Activated CD8-positive, alpha-beta memory T cell treated with anti-CD3 and anti-CD28 coated beads for 1 hour (primary cell): ENCODE data around the gene NFATC3.
"Not testable (repeated sequence)": the region's sequence is repeated elsewhere in the genome, so short reads cannot be mapped to it uniquely, and the experiment has no call there.

Experiments used
- DNase-seq, 2 donors: peaks; one replicate each; pipeline ENCODE4 v3.0.0-alpha.2; 2020; ENCODE audit warnings: low read depth in 1 of 2; ENCODE audit errors: extremely low read depth in 1 of 2

The NFATC3 gene

DNA sequence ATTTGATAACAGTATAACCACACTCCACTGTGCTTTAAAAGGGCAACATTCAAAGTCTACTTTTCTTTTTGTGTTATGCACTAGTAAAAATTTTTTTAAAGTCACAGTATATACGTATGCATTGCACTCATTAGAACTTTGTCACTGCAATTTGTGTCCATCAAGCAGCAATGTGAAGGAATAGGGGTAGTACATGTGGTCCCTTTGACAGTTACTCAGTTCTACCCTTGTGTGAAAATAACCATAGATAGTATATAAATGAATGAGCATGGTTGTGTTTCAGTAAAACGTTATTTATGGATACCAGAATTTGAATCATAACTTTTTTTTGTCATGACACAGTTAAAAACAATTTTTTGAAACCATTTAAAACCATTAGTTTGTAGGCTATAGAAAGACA is 30.7 kb downstream of the NFATC3 start:
- no peak for DNase-seq

DNA sequence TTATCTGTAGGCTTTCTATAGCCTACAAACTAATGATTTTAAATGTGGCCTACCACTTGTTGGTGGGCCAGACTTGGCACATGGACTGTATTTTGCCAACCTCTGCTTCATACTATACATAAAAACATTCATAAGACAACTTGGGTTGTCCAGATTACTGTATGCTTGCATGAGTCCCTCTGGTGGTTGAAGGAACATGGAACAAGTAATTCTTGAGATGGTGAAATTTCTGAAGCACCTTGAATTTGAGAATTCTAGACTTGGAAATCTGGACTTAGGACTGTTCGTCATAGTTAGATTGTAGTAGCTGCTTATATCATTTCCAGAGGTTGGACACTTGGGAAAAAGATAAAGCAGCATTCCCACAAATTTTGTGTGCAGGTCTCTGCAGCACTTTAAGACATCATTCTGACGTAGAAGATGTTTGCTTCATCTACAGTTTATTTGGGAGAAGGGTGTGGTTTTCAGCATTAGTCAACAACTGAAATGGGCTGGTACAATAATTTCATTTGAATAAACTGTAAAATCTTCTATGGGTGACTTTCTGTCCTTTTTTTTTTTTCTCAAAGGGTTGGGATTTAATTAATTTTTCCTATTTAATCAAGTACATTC is 31.2 kb downstream of the NFATC3 start:
- DNase-seq = no peak

- DNase-seq = no peak
These were observed 32.7 kb downstream of the NFATC3 start for GRCh38 chr16:68117884-68118283.

- DNase-seq = not testable (repeated sequence)
These were observed 33.8 kb downstream of the NFATC3 start for GRCh38 chr16:68118954-68119353.

DNA sequence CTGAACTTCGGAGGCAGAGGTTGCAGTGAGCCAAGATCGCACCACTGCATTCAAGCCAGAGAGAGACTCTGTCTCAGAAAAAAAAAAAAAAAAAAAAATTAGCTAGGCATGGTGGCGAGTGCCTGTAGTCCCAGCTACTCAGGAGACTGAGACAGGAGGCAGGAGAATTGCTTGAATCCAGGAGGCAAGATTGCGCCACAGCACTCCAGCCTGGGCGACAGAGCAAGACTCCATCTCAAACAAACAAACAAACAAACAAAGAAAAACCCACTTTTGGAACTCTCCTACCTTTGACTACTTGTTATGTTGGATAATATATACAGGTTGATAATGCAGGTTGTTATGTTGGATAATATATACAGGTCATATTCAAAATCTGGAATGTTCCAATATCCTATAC is 35.3 kb downstream of the NFATC3 start:
- DNase-seq = not testable (repeated sequence)

- DNase-seq = no peak
These were observed 41.2 kb downstream of the NFATC3 start for GRCh38 chr16:68126395-68126794.

DNA sequence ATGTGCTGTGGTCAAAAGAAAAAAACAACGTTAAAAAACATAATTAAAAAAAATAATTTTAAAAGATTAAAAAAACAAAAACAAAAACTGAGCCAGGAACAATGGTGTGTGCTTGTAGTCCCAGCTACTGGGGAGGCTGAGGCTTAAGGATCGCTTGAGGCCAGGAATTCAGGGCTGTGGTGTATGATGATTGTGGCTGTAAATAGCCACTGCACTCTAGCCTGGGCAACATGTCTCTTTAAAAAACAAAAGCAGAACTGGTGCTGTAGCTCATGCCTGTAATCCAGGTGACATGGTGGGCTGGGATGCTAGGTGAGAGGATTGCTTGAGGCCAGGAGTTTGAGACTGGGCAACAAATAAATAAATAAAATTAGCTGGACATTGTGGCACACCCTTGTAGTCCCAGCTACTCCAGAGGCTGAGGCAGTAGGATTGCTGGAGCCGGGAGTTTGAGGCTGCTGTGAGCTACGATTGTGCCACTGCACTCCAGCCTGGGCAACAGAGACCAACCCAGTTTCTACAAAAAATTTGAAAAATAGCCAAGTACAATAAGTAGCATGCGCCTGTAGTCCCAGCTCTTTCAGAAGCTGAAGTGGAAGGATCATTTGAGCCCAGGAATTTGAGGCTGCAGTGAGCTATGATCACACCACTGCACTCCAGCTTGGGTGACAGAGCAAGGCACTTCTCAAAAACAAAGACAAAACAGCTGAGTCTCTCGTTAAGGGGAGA is 43.6 kb downstream of the NFATC3 start:
- DNase-seq = no peak

DNA sequence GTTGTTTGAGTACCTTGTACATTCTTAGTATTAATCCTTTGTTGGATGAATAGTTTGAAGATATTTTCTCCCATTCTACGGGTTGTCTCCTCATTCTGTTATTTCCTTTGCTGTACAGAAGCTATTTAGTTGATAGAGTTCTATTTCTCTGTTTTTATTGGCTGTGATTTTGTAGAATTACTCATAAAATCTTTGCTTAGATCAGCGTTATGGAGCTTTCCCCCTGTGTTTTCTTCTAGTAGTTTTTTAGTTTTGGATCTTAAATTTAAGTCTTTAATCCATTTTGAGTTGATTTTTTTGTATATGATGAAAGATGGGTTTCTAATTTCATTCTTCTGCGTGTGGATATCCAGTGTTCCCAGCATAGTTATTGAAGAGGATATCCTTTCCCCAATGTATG is 45.4 kb downstream of the NFATC3 start:
- DNase-seq = no peak

DNA sequence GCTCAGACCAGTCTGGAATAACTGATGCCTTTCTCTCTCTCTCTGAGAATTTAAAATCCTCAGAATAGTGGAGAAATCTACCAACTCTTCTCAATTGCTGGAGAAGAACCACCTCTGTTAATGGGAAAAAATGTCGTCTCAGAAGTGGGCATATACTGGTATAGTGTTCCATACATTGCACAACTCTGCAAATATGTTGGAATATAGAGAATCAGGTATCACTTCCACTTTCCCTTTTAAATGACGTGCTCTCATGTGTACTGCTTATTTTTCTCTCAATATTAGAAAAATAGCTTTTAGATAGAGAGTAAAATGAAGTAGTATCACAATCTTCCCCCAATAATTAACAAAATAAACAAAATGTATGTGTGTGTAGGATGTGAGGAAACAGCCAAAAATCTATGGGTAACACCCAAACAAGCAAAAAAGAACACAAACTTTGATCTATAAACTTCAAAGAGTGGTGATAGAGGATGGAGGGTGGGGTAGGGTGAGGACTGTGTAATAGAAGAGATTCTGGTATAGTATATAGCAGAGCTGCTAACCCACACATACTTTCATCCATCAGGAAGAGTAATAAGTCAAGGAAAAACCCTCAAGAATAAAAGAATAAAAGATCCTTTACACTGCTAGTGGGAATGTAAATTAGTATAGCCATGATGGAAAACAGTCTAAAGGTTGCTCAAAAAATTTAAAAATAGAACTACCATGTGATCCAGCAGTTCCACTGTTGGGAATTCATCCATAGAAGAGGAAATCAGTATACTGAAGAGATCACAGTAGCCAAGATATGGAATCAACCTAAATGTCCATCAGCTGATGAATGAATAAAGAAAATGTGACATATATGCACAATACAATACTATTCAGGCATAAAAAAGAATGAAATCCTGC is 46.9 kb downstream of the NFATC3 start:
- no peak for DNase-seq

DNA sequence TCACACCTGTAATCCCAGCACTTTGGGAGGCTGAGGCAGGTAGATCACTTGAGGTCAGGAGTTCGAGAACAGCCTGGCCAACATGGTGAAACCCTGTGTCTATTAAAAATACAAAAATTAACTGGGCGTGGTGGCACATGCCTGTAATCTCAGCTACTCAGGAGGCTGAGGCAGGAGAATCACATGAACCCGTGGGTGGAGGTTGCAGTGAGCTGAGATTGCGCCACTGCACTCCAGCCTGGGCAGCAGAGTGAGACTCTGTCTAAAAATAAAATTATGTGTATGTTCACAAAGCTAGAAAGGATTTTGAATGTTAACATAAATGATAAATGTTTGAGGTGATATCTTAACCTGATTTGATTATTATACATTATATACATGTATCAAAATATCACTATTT is 47.8 kb downstream of the NFATC3 start:
- not testable (repeated sequence) for DNase-seq

- no peak for DNase-seq
These were observed 49.5 kb downstream of the NFATC3 start for GRCh38 chr16:68134644-68135043.

- DNase-seq = no peak
These were observed 51.3 kb downstream of the NFATC3 start for GRCh38 chr16:68136515-68136914.

- no peak for DNase-seq
These were observed 58.8 kb downstream of the NFATC3 start for GRCh38 chr16:68144008-68144407.

DNA sequence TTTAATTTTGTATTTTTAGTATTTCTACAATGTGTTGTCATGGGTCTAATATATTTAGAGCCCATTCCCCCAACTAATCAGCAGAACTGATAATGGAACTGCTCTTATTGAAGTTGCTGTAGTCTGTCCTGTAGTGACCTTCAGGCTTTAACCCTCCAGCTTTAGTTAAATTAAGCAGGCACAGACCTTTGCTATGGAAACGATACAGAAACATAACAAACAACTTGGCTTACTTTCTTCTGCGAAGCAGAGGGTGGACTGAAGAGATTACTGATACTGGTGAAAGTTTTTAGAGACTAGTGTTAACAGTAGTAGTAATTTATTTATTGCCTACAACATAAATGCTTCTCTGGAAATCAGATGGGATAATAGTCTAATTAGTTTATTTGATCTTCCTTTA is 61.4 kb downstream of the NFATC3 start:
- no peak for DNase-seq

- no peak for DNase-seq
These were observed 62.3 kb downstream of the NFATC3 start for GRCh38 chr16:68147444-68147843.

DNA sequence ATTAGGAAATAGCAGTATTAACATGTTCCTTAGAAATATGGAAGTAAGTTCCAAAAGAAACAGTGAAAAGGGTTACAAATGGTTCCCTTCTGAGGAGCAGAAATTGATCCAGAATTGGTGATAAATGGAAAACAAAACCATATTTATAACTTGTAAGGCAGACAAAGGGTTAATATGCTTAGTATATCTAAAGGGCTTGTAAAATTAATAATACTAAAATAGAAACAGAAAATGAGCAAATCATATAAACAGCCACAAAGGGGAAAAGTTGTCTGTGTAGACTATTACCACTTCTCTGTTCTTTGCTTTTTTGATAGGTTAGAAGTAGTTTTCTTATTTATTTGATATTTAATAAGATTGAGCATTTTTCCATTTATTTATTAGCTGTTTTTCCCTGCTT is 64.4 kb downstream of the NFATC3 start:
- DNase-seq = no peak

DNA sequence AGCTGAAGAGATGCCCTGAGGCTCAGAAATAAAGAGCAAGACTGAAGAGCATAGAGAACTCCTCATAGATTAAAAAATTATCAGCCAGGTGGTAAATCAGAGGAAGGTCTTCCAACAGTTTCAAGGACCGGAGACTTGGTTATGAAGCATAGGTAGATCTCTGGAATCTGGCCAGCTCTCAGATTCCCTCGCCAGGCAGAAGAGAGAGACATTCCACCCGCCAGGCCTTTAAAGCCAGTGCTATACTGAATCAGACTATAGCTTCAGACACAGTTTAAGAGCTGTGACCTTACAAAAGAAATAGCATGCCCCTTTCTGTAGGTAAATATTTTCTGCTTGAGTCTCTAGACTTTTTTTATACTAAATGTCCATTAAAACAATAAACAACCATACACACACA is 70.3 kb downstream of the NFATC3 start:
- DNase-seq = no peak

GRCh38 chr16:68162413-68162812 is 77.2 kb downstream of the NFATC3 start:
- DNase-seq = no peak

DNA sequence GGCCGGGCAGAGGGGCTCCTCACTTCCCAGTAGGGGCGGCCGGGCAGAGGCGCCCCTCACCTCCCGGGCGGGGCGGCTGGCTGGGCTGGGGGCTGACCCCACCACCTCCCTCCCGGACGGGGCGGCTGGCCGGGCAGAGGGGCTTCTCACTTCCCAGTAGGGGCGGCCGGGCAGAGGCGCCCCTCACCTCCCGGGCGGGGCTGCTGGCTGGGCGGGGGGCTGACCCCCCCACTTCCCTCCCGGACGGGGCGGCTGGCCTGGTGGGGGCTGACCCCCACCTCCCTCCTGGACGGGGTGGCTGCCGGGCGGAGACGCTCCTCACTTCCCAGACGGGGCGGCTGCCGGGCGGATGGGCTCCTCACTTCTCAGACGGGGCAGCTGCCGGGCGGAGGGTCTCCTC is 78.1 kb downstream of the NFATC3 start:
- not testable (repeated sequence) for DNase-seq

- no peak for DNase-seq
These were observed 81.1 kb downstream of the NFATC3 start for GRCh38 chr16:68166264-68166663.

GRCh38 chr16:68179196-68179795 is 94.1 kb downstream of the NFATC3 start:
- DNase-seq = no peak
